HFF-Myc (cell line): ENCODE data around the gene EFCAB7.

Experiments used
- DNase-seq: peaks from one replicate; pipeline ENCODE4 v3.0.0-alpha.2; 2011; ENCODE audit warnings: low read depth; ENCODE audit errors: extremely low read depth
- H3K4me3 ChIP-seq: replicated peaks from 2 replicates; pipeline ENCODE4 v1.5.1; 2011; ENCODE audit warnings: low read depth, mild to moderate bottlenecking, control low read depth, low read length
- TF ChIP-seq, protein P1 (sequence below): IDR thresholded peaks from 2 replicates; pipeline ENCODE4 v1.5.1; 2012; ENCODE audit warnings: mild to moderate bottlenecking, low read depth, low read length, control low read depth; ENCODE audit errors: missing control alignments

The EFCAB7 gene

DNA sequence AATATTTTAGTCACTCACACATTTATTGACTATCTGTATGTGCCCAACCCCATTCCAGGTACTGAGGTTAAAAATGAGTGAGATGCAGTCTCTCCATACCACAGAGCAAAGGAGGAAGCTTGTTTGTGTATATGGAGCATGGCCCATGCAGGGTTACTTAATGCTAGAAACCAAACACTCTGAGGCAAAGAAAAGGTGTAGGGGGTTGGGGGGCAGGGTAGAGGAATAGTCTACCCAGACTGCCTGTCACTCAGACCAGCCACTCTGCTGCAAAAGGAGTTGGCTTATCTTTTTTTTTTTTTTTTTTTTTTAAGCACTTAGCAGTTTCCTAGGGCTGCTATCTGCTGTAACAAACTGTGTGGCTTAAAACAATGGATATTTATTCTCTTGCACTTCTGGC is 89.6 kb downstream of the EFCAB7 start:
- DNase-seq = no peak
- no peak overlapping the region for H3K4me3 ChIP-seq
- TF ChIP-seq, protein P1, sequence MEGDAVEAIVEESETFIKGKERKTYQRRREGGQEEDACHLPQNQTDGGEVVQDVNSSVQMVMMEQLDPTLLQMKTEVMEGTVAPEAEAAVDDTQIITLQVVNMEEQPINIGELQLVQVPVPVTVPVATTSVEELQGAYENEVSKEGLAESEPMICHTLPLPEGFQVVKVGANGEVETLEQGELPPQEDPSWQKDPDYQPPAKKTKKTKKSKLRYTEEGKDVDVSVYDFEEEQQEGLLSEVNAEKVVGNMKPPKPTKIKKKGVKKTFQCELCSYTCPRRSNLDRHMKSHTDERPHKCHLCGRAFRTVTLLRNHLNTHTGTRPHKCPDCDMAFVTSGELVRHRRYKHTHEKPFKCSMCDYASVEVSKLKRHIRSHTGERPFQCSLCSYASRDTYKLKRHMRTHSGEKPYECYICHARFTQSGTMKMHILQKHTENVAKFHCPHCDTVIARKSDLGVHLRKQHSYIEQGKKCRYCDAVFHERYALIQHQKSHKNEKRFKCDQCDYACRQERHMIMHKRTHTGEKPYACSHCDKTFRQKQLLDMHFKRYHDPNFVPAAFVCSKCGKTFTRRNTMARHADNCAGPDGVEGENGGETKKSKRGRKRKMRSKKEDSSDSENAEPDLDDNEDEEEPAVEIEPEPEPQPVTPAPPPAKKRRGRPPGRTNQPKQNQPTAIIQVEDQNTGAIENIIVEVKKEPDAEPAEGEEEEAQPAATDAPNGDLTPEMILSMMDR = no peak

DNA sequence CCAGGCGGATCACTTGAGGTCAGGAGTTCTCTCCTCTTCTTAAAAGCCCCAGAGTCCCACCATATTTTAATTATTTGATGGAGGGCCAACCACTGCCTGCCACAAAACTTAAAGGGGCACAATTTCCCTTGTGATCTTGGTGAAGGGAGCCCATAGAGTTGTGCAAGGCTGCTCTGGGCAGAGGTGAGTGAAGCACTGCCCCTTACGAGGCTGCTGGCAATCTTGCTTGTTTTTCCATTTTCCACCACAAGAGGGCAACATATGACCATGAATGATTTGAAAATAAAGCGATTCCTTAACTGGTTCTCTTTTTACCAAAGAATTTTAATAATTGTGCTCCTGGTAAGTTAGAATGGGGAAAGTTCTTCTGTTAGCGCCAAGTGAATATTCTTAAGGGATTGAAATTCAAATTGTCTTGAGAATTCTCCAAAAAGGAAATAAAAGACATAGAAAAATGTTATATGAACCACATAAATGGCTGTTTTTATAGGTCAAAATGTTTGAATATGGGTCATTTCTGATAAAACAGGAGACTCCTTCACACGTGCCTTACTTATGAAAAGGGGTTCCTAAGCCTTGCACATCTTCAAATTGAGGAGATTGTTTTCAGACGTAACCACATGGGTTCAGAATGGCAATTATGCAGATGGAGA is 92.6 kb downstream of the EFCAB7 start:
- TF ChIP-seq, protein P1 = peak; percentile 57
- peak; percentile 46 for DNase-seq
- no peak overlapping the region for H3K4me3 ChIP-seq

DNA sequence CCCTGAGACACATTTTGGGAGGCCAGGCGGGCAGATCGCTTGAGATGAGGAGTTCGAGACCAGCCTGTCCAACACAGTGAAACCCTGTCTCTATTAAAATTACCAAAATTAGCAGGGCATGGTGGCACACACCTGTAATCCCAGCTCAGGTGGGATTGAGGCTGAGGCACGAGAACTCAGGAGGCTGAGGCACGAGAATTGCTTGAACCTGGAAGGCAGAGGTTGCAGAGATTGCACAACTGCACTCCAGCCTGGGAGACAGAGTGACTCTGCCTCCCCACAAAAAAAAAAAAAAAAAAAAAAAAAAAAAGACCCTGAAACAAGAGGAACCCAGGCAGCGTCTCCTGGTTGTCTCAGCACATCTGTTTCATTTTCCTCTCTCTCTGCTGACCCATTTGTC is 94.1 kb downstream of the EFCAB7 start:
- TF ChIP-seq, protein P1 = no peak
- H3K4me3 ChIP-seq = no peak overlapping the region
- no peak for DNase-seq

DNA sequence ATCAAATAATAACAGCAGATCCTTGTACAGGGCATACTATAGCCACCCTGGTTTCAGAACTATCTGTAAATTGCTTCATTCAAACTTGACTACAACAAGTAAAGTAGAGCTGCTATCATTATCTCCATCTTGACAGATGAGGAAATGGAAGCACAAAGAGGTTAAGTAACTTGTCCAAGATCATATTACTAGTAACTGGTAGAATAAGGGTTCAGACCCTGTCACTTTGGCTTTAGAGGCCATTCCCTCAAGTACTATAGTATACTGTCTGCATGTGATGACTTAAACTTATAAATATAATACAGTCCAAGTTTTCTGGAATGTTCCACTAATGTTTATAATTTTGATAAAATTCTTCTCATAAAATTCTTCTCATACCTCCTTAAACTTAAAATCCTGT is 94.7 kb downstream of the EFCAB7 start:
- no peak for DNase-seq
- H3K4me3 ChIP-seq = no peak overlapping the region
- TF ChIP-seq, protein P1 = no peak

GRCh38 chr1:63619558-63619957 is 96.2 kb downstream of the EFCAB7 start:
- no peak overlapping the region for H3K4me3 ChIP-seq
- no peak for DNase-seq
- TF ChIP-seq, protein P1 = no peak

DNA sequence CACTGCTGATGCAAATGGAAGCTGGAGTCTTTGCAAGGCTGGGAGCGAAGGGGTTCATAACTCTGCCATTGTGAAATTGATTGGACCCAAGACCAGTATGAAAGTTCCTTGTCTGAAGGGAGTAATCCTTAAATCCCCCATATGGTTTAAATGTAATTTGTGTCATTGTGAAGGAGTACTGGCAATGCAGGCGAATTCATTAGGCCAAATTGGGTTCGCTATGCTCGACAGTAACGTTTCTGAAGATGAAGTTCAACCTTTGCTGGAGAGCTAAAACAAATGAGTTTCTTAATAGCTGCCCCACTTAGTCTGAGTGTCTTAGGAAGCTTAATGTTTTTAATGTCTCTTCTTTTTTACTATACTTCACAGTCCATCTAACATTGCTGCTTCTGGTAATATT is 97.3 kb downstream of the EFCAB7 start:
- DNase-seq = no peak
- no peak overlapping the region for H3K4me3 ChIP-seq
- TF ChIP-seq, protein P1 = no peak

DNA sequence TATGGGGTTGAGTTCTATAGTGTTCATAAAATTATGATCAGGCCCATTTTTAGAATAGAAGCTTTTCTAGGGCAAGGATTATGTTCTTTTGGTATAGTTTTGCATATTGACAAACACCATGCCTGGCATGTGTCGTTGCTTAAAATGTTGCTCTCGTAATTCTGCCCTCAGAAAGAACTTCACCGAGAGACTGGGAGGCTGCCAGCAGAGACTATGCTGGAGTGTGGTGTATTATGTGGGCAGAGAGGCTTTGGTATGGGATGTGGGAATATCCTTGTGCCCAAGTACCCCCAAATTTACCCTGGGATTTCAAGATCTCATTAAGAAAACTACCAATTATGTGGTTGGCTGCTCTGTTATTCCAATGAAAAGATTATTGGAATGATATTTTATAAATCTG is 97.8 kb downstream of the EFCAB7 start:
- TF ChIP-seq, protein P1 = no peak
- no peak overlapping the region for H3K4me3 ChIP-seq
- no peak for DNase-seq
